HG02943 (cell line): Measurements from ENCODE around the gene SMTN.

Experiments used
- ATAC-seq: cut with Tn5 transposase; IDR thresholded peaks from one replicate; pipeline ENCODE4 v1.9.1; 2021; ENCODE audit warnings: mild to moderate bottlenecking, low read depth, moderate library complexity; ENCODE audit not compliant: unreplicated experiment

Gene SMTN

DNA sequence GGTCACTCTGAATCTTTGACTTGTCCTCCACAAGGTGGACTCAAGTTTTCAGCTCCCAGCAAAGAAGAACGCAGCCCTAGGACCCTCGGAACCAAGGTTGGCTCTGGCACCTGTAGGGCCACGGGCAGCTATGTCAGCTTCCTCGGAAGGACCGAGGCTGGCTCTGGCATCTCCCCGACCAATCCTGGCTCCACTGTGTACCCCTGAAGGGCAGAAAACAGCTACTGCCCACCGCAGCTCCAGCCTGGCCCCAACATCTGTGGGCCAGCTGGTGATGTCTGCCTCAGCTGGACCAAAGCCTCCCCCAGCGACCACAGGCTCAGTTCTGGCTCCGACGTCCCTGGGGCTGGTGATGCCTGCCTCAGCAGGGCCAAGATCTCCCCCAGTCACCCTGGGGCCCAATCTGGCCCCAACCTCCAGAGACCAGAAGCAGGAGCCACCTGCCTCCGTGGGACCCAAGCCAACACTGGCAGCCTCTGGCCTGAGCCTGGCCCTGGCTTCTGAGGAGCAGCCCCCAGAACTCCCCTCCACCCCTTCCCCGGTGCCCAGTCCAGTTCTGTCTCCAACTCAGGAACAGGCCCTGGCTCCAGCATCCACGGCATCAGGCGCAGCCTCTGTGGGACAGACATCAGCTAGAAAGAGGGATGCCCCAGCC lies 43.8 kb downstream of the SMTN start:
- no peak for ATAC-seq

DNA sequence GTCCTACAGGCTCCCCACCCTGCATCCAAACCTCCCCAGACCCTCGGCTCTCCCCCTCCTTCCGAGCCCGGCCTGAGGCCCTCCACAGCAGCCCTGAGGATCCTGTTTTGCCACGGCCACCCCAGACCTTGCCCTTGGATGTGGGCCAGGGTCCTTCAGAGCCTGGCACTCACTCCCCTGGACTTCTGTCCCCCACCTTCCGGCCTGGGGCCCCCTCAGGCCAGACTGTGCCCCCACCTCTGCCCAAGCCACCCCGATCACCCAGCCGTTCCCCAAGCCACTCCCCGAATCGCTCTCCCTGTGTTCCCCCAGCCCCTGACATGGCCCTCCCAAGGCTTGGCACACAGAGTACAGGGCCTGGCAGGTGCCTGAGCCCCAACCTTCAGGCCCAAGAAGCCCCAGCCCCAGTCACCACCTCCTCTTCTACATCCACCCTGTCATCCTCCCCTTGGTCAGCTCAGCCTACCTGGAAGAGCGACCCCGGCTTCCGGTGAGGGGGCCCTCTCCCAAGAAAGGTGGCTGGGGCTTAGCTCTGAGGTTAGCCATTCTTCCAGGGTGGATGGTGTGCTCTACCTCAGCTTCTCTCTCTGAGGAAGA lies 44.5 kb downstream of the SMTN start:
- no peak for ATAC-seq

DNA sequence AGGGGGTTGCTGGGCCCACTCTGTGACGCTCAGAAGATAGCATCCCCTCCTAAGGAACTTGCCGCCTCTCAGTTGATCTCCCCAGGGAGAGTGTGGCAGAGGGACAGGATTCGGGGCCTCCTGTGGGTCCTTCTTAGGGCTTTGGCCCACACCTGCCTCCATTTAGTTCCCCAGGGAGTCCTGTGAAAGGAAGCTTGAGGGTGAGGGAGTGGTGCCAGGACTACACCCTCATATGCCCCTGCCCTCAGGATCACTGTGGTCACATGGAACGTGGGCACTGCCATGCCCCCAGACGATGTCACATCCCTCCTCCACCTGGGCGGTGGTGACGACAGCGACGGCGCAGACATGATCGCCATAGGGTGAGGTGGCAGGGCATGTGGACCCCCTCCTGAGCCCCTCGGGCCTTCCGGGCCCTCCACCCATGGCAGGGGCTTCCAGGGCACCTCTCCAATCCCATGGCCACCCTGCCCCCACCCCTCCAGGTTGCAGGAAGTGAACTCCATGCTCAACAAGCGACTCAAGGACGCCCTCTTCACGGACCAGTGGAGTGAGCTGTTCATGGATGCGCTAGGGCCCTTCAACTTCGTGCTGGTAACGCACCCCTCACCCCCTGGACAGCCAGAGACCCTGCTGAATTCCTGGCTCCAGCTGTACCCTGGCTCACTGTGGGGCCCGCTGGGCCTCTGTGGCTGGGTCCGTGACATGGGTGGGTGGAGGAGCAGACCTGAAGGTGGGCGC lies 45.2 kb downstream of the SMTN start:
- ATAC-seq: no peak

DNA sequence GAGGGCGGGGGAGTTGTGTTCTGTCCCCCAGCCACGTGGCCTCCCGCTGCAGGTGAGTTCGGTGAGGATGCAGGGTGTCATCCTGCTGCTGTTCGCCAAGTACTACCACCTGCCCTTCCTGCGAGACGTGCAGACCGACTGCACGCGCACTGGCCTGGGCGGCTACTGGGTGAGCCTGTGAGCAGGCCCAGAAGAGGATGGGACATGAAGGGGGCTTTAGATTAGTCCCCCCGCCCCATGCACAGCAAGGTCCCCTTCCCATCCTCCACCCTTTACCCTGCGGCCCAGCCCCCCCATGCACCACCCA lies 45.7 kb downstream of the SMTN start:
- no peak for ATAC-seq

DNA sequence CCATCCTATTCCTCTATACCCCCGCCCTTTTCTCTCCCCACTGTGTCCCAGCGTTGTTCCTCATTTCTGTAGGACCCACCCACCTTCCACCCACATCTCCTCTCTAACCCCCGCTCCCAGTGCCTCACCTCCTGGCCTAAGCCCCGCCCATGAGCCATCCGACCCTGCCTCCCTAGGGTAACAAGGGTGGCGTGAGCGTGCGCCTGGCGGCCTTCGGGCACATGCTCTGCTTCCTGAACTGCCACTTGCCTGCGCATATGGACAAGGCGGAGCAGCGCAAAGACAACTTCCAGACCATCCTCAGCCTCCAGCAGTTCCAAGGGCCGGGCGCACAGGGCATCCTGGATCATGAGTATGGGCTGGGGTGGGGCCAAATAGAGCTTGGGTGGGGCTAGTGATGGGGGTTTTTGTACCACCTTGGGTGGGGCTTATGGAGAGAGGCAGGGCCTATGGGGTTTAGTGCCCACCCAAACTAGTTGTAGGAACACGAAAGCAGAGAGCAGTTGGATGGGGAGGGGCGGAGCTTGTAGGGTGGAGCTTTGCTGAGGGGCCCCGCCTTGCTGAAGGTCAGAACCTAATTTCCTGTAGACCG lies 46.2 kb downstream of the SMTN start:
- no peak for ATAC-seq

DNA sequence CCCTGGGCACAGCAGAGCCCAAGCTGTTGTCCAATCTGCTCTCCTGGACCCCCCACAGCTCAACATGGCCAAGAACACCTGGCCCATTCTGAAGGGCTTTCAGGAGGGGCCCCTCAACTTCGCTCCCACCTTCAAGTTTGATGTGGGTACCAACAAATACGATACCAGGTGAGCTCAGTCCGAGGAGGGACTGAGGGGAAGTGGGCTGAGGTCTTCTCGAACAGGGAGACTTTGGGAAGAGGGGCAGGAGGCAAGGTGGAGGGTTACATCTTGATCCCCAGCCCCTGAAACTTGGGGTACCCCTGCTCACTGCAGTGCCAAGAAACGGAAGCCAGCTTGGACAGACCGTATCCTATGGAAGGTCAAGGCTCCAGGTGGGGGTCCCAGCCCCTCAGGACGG lies 47.0 kb downstream of the SMTN start:
- ATAC-seq: no peak

DNA sequence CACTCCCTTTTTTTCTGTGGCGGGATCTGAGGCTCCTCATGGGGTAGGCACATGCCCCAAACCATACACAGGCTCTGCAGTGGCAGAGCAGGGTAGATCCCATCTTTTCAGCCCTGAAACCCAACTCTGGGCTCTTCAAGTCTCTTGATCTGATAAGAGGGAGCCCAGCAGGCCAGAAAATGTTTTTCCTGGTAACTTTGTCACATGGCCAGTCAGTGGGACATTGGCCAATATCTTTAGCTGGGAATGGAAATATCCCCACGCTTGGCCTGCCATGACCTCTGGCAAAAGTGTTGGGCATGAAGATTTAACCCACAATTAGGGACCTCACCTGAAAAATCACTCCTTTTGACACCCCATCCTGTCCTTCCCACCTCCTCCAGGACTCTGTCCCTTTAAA lies 49.8 kb downstream of the SMTN start:
- no peak for ATAC-seq

DNA sequence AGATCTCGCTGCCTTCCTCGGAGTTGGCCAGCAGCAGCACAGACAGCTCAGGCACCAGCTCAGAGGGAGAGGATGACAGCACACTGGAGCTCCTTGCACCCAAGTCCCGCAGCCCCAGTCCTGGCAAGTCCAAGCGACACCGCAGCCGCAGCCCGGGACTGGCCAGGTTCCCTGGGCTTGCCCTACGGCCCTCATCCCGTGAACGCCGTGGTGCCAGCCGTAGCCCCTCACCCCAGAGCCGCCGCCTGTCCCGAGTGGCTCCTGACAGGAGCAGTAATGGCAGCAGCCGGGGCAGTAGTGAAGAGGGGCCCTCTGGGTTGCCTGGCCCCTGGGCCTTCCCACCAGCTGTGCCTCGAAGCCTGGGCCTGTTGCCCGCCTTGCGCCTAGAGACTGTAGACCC lies 52.8 kb downstream of the SMTN start:
- ATAC-seq: no peak

DNA sequence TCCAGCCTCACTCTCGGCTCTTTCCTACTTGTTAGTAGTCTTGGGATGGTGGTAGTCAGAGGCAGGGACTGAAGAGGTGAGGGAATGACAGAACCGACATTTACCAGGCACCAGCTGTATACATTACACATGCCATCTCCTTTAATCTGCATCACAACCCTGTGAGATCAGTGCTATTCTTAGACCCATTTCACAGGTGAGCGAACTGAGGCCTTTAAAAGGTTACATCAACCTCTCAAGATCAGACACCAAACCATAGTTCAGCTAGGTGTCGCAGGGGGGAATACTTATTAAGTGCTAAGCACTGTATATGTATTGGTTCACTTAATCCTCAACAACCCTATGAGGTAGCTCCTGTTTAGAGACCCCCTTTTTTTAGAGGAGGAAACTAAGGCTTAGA lies 53.6 kb downstream of the SMTN start:
- no peak for ATAC-seq

DNA sequence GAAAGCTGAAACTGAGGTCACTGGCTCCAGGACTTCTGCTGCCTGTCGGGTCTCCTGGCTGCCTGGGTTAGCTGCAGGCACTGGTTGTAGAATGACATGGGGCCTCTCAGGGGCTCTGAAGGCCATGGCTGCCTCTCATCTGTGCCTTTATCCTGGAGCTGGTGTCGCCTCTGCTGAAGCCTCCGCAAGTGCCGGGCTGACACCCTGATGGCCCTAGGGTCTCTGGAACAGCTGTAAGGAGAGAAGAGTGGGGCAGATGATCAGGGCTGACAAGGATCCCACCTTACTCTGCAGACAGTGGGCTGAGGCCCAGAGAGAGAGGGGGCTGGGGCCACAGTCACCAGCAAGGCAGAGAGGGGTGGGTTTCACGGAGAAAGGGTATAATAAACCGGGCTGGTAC lies 54.6 kb downstream of the SMTN start:
- ATAC-seq: no peak

DNA sequence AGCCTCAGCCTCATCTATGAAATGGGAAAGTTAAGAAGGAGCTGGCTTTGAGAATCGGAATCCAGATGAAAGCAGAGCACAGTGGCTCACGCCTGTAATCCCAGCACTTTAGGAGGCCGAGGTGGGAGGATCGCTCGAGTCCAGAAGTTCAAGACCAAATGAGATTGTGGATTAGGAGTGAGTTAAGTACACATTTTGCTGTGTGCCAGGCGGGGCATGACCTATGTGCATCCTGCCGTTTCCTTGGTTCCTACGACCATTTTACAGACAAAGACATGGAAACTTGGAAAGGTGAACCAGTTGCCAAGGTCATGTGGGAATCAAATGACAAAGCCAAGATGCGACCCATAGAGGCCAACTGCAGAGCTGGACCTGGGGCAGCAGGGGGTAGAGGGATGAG lies 55.0 kb downstream of the SMTN start:
- no peak for ATAC-seq

DNA sequence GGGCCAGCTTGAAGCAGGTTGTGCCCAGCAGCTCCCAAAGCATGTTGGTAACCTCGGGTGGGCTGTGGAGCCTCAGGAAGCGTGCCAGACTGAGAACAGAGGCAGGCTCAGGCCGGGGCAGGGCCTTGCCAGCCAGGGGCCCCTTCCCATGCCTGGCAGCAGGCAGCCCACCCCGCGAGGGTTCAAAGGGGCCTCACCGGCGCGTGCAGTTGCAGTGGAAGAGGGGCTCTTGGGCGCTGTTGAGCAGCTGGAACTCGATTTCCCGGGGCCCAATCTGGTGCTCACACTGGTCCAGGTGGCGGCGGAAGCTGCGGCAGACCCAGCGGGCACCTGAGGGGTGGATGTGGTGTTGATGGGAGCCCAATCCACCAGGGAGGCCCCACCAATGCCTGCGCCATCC lies 55.6 kb downstream of the SMTN start:
- ATAC-seq: no peak

DNA sequence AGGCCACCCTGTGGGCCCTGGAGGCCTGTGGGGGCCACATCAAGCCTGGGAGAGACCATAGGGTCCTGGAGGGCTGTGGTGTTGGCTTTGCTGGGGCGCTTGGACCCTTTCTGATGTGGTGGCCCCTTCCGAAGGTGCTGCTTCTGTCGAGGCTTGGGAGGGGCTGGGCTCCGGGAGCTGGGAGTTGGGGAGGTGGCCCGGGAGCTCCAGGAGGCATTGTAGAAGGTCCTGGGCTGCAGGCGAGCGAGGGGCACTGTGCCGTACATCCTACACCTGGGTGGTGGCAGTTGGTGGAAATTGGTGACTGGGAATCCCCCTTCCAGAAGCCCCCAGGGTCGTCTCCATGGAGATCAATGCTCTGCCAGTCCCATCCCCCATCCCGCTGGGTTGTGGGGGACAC lies 56.6 kb downstream of the SMTN start:
- ATAC-seq: no peak

DNA sequence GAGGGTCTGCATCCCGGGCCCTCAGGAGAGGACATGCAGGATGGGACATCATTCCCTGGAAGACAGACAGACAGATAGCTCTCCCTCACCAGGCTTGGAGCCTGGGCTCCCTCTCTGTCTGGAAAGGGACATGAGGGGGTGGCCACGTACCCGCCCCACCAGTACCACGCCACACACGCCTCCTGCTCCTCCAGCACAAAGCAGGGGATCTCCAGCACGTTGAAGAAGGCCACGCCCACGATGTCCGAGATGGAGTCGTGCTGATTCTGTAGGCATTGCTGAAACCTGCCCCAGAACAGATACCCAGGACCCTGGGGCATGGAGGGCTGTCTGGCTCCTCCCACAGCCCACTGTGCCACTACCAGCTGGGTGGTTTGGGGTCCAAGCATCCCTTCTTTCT lies 57.0 kb downstream of the SMTN start:
- ATAC-seq: no peak

DNA sequence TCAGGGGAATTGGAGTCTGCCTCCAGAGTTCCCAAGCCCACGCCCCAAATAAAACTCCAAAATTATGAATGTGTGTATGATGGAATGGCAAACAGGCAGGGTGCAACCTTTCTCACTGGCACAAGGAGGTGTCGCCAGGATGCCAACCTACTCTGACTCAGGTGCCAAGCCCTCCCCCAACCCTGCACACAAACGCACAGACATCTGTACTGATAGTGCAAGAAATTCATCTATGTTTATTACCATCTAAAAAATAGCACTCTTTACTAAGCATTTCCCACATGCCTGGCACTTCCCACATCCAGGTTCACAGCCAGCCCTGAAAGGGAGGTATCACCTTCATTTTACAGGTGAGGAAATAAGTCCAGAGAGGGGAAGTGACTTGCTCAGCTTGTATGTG lies 57.9 kb downstream of the SMTN start:
- ATAC-seq: no peak

DNA sequence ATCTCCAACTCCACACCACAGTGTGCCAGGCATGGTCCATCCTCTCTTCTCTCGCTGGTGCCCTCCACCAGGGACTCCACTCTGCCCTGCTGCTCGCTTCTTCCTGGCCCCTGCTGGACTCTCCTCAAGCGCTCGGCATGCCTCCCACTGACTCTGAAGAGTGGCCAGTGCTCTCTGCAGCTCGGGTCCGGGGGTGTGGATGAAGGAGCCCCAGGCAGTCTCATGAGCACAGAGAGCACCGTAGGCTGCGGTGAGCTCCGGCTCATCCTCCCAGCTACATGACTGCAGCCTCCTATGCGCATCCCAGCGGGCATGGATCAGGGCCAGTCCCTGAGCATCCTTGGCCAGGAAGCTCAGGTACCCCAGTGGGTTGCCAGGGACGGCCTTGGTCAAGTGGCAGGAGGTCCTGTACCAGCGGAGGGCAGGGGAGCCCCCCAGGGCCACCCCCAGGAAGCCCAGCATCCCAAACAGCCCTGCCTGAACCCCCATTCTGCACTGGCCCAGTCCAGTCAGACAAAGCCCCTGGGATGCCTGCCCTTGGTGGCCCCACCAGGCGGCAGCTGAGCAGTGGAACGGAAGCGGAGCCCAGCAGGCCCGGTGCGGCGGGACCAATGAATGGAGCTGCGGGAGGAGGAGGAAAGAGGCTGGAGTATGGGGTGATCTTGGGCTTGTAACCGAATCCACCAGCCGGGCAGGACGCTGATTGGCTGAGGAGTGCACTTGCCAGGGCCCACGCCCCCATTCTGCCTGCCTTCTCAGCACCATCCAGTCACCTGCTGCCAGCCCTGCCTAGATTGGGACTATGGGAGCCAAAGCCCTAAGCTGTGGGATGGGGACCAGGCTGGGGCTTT lies 59.0 kb downstream of the SMTN start, which contains the start of gene PLA2G3:
PLA2G3 (minus strand) TSS at position 643 of the 851 bp plus-strand sequence; CDS start at position 489, 154 bp downstream.
- no peak for ATAC-seq

DNA sequence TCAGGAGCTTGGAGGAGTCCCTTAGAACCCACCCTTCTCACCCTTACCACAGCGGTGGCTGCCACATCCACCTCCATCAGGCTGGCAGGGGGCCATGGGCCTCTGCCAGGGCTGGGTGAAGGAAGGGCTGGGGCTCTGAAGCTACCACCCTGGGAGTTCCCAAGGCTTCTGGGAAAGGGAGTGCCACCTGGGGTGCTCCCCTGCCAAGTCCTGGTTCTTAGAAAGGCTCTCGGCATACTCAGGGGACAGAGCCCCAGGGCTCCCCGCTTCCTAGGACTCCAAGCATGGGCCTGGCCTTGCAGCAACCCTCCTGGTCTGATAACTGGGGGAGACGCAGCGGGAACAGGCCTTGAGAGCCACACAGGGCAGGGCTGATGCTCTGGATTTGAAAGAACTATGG lies 59.6 kb downstream of the SMTN start:
- no peak for ATAC-seq

DNA sequence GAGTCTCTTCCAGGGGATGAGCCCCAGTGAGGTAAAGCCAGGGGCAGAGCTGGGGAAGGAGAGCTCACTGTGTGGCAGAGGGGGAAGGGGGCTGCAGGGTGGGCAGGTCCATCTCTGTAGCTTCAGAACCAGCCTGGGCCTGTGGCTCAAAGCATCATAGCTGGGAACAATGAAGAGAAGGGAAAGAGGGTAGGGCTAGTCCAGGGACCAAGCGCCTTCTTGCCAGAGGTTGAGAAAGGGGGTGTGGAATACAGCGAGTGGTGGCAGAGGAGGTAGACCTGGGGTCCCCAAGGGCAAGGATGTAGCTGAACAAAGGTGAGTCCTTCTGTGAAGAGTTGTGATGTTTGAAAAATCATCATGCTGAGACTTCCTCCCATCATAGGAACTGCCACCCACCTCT lies 60.4 kb downstream of the SMTN start:
- ATAC-seq: no peak

DNA sequence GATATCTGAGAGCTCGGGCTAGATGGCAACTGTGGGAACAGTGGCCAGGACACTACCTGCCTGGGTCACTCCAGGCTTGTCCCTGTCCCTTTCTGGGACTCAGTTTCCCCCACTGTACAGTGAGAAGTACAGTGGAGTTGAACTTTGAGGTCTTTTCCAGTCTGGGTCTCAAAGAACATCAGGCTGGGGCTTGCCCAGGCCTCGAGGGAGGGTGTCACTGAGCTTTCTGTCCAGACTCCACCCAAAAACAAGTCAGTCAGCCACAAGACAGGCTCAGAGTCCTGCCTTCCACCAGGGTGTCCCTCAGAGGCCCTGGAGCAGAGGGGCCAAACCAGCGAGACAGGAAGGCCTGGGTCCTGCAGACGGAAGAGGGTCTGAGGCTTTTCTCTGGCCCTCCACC lies 61.2 kb downstream of the SMTN start:
- no peak for ATAC-seq

DNA sequence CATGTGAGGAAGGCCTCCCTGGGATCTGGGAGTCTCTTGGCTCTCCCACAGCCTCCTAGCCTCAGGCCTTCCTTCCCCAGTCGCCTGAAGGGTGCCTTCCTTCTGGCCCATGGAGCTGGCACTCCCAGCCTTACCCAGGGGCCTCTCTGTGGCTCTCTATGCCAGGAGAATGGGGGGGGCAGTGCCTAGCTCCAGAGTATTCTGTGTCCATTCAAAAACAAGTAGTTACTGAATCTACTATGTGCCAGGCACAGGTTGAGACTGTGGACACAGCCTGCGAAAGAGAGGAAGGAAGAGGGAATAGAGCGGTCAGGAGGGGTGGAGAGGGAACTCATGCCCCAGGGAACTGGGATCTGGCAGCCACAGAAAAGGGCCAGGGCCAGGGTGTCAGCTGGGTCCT lies 61.9 kb downstream of the SMTN start:
- ATAC-seq: no peak

DNA sequence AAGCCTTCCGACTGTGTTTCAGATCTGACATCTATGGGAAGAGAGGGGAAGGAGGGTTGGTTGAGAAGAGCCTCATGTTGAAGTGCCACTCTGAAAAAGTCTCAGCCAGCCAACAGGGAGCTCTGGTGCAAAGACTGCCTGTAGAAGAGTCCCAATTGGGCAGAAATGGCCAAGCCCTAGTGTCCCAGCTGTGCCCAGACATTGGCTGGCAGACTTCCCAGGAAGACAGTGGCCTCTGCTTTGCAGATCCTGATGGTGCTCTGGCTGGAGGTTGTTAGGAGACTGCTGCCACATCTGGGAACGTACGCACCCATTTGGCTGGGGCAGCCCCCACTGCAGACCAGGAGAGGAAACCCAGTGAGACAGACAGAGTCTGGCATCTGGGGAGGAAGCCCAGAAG lies 62.4 kb downstream of the SMTN start:
- ATAC-seq: no peak
